ENCODE measurements around the gene COL9A2.

GRCh38 chr1:40344597-40344996, 27.5 kb upstream of the COL9A2 start:
- no peak for TF ChIP-seq REST (IDR thresholded peaks at IDR 0.05; ENCODE audit: borderline replicate concordance)
- TF ChIP-seq CTCF (IDR thresholded peaks at IDR 0.05; ENCODE audit: poor library complexity, severe bottlenecking), result no peak
- no peak for TF ChIP-seq MXI1 (conservative IDR thresholded peaks at IDR 0.05; ENCODE audit: poor library complexity, severe bottlenecking)
- TF ChIP-seq EZH2 (IDR thresholded peaks at IDR 0.05; ENCODE audit: borderline replicate concordance, insufficient read depth, low read length, poor library complexity, severe bottlenecking), result no peak
- no peak for TF ChIP-seq EP300 (conservative IDR thresholded peaks at IDR 0.05; ENCODE audit: poor library complexity, severe bottlenecking)
- TF ChIP-seq POLR2AphosphoS5 (IDR thresholded peaks at IDR 0.05), result no peak
- TF ChIP-seq TAF1 (IDR thresholded peaks at IDR 0.05; ENCODE audit: low read depth), result no peak

Measured in neural cell (in vitro differentiated cells).